Measurements from ENCODE around the gene ATPAF1. TPM values are rescaled to one million over a fixed set of nuclear protein-coding genes. Genes with fewer than 3 reads are reported as not detected.

Gene ATPAF1
- total and polyA plus RNA-seq, 9 of the 15 experiments (the other 6 are each of a cell fraction or from before 2014, with no cell fraction given), result 6.3 to 56.2 (median 27.4) TPM

GRCh38 chr1:46673749-46674182 lies 5.6 kb upstream of the ATPAF1 start (continued):
- TF ChIP-seq ATF7 (IDR thresholded peaks at IDR 0.05), result peak; percentile 73; the same call in 1 of the 2 replicates
- TF ChIP-seq CCAR2 (IDR thresholded peaks at IDR 0.05; ENCODE audit: low read depth, low read length), result no peak
- TF ChIP-seq ZNF592 (IDR thresholded peaks at IDR 0.05), result peak; percentile 15; the same call in 1 of the 2 replicates
- peak; percentile 78 for TF ChIP-seq CREM (IDR thresholded peaks at IDR 0.05; ENCODE audit: low read depth)
- TF ChIP-seq ZNF318 (IDR thresholded peaks at IDR 0.05; ENCODE audit: borderline replicate concordance in 1 of 2, low read depth in 1 of 2), result no peak
- TF ChIP-seq ZNF766 (CRISPR knock-in tag; conservative IDR thresholded peaks at IDR 0.05), result no peak
- no peak for TF ChIP-seq PHB2 (IDR thresholded peaks at IDR 0.05; ENCODE audit: low read depth)
- TF ChIP-seq TCF3 (CRISPR knock-in tag; IDR thresholded peaks at IDR 0.05), result peak; percentile 71
- peak; percentile 80 for TF ChIP-seq ARID1B (IDR thresholded peaks at IDR 0.05)
- peak; percentile 82 for TF ChIP-seq SMARCE1 (IDR thresholded peaks at IDR 0.05)
- 0 out of 2 replicates have a peak, but pooled peaks have one; percentile 14 for TF ChIP-seq SMAD4 (CRISPR knock-in tag; conservative IDR thresholded peaks at IDR 0.05)
- no peak for TF ChIP-seq ZNF75A (CRISPR knock-in tag; IDR thresholded peaks at IDR 0.05)
- no peak for TF ChIP-seq GABPB1 (CRISPR knock-in tag; IDR thresholded peaks at IDR 0.05)
- TF ChIP-seq CHAMP1 (IDR thresholded peaks at IDR 0.05), result no peak
- TF ChIP-seq RBM39 (optimal IDR thresholded peaks at IDR 0.05; ENCODE audit: low read depth, low read length), result no peak

Data from K562 (cell line).